ENCODE results near the gene ZFYVE19.

GRCh38 chr15:40763801-40764628 is 42.9 kb upstream of the ZFYVE19 start, which contains the start of gene GCHFR:
- 0 out of 2 replicates have a peak, but pooled peaks have one; percentile 21 for TF ChIP-seq ZNF354B (CRISPR knock-in tag; IDR thresholded peaks at IDR 0.05)
- TF ChIP-seq CBX2 (IDR thresholded peaks at IDR 0.05; ENCODE audit: low read depth, low read length) = no peak
- no peak for TF ChIP-seq CBX2 (CRISPR knock-in tag; IDR thresholded peaks at IDR 0.05; ENCODE audit: low read depth)
- peak; percentile 59; the same call in 1 of the 2 replicates for TF ChIP-seq ZNF572 (CRISPR knock-in tag; IDR thresholded peaks at IDR 0.05)
- 0 out of 2 replicates have a peak, but pooled peaks have one; percentile 16 for TF ChIP-seq TARDBP (CRISPR knock-in tag; IDR thresholded peaks at IDR 0.05)
- TF ChIP-seq ZMAT5 (CRISPR knock-in tag; IDR thresholded peaks at IDR 0.05; ENCODE audit: borderline replicate concordance, low read depth) = no peak
- TF ChIP-seq ETS1 (CRISPR knock-in tag; IDR thresholded peaks at IDR 0.05) = no peak; the same call in 1 of the 2 replicates

All from HepG2 (cell line).